NCI-H82 (cell line): ENCODE data around the gene PILRB.
"Not testable (repeated sequence)": the region's sequence is repeated elsewhere in the genome, so short reads cannot be mapped to it uniquely, and the experiment has no call there.

ENCODE experiments used
- DNase-seq: peaks from one replicate; lab custom pipeline; 2025; lab: John Stamatoyannopoulos, UW

PILRB gene

DNA sequence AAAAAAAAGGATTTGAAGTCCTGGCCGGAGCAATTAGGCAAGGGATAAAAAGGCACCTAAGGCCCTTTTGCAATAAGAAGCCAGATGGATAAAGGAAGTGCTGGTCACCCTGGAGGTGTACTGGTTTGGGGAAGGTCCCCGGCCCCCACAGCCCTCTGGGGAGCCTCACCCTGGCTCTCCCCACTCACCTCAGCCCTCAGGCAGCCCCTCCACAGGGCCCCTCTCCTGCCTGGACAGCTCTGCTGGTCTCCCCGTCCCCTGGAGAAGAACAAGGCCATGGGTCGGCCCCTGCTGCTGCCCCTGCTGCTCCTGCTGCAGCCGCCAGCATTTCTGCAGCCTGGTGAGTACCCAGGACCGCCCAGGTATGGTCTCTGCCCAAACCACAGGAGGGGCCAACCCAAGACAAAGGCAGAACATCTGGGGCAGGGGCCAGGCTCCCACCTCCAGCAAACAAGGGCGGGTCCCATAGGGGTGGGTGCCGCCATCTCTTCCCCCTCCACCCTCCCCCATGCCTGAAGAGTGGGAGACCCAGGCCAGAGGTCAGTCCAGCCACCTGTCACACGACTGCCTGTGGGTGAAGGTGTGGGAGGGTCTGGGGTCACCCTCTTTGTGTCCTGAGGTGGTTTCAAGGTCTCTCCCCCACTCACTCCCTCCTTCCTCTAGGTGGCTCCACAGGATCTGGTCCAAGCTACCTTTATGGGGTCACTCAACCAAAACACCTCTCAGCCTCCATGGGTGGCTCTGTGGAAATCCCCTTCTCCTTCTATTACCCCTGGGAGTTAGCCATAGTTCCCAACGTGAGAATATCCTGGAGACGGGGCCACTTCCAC is at the start of gene PILRB:
Gene PILRB, plus strand, starts transcription at position 91 of the 830 bp plus-strand sequence. Its CDS starts 186 bp downstream, at position 277.
- DNase-seq = no peak

- not testable (repeated sequence) for DNase-seq
Observed at GRCh38 chr7:100318329-100318728, 39.6 kb upstream of the PILRB start.

- DNase-seq = not testable (repeated sequence)
Observed at GRCh38 chr7:100321648-100322047, 36.3 kb upstream of the PILRB start.

GRCh38 chr7:100324194-100324593 is 33.7 kb upstream of the PILRB start:
- DNase-seq = not testable (repeated sequence)

DNA sequence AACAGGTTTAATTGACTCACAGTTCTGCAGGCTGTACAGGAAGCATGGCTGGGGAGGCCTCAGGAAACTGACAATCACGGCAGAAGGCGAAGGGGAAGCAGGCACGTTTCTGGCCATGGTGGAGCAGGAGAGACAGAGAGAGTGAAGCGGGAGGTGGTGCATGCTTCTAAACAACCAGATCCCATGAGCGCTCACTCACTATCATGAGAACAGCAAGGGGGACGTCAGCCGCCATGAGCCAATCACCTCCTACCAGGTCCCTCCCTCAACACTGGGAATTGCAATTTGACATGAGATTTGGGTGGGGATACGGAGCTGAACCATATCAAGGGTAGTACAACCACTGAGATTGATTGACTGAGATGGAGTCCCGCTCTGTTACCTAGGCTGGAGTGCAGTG is 32.2 kb upstream of the PILRB start:
- DNase-seq = not testable (repeated sequence)

DNA sequence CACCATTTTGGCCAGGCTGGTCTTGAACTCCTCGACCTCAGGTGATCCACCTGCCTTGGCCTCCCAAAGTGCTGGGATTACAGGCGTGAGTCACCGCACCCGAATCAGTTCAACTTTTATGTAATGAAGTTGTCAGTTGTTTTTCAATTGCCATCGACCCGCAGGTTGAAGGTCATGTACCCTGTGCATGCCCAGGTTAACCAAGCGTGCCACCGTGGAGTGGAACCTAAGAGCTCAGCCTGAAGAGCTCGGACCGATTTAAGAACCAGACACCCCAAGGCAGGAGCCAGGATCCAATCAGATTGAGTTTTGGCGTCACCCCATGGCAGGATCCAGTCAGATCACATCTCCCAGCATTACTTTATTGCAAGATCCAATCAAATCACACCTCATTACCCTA is 31.0 kb upstream of the PILRB start:
- not testable (repeated sequence) for DNase-seq

DNA sequence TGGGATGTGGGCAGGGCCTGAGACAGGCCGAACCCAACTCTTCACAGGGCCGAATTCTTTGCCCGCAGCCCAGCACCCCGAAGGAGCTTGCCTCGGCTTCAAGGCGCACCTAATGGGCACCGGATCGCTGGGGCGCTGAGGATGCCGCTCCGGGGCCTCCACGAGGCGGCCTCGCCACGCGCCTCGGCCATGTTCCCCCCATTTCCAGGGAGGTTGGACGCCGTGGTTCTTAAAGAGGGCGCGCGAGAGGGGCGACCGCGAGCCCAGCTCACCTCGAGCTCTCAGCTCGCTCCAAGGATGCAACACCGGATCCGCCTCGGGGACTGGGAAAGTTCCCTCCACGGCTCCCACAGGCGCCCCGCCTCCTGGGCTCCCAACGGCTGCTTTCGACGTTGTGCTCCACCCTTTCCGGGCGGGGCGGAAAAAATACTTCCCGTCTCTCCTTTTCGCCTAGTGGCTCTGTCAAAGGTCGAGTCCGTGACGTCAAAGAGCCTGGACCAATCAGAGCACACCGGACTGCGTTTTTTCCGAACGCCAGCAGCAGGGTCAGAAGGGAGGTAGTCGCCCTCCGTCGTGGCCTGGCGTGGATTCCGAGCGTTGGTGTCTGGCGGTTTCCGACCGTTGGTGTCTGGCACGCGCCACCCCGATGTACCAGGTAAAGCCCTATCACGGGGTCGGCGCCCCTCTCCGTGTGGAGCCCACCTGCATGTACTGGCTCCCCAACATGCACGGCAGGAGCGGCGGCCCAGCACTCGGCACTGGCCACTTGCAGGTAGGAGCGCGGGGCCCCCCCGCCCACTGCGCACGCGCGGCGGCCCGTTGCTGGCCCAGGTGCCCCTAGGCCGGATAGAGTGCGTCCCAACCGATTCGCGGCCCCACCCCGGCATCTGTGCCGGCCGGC is 22.1 kb upstream of the PILRB start:
- DNase-seq = peak; percentile 96

DNA sequence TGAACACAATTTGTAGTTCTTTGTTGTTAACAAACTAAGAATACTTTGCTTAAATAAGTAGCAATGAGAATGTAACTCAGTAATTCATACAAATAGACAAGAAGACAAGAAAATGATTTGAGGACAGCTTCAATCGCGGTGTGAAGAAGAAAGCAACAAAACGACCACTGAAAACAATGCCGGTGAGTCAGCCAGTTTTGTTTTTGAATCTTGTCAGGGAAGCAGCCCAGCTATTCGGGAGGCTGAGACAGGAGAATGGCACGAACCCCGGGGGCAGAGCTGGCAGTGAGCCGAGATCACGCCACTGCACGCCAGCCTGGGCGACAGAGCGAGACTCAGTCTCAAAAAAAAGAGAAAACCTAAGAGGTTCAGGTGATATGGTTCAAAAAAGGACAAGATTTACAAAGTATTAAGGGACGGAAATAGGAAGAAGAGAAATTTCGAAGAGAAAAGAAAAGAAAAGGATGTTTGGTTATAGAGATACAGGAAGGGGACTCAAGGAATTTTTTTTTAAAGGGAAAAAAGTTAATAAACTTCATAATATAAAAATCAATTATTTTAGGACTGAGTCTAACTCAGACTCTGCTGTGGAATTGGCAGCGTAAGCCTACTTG is 19.7 kb upstream of the PILRB start:
- not testable (repeated sequence) for DNase-seq

GRCh38 chr7:100341286-100341685 is 16.6 kb upstream of the PILRB start:
- not testable (repeated sequence) for DNase-seq

GRCh38 chr7:100342765-100343164 is 15.2 kb upstream of the PILRB start:
- no peak for DNase-seq

GRCh38 chr7:100344124-100344559 is 13.8 kb upstream of the PILRB start:
- not testable (repeated sequence) for DNase-seq

DNA sequence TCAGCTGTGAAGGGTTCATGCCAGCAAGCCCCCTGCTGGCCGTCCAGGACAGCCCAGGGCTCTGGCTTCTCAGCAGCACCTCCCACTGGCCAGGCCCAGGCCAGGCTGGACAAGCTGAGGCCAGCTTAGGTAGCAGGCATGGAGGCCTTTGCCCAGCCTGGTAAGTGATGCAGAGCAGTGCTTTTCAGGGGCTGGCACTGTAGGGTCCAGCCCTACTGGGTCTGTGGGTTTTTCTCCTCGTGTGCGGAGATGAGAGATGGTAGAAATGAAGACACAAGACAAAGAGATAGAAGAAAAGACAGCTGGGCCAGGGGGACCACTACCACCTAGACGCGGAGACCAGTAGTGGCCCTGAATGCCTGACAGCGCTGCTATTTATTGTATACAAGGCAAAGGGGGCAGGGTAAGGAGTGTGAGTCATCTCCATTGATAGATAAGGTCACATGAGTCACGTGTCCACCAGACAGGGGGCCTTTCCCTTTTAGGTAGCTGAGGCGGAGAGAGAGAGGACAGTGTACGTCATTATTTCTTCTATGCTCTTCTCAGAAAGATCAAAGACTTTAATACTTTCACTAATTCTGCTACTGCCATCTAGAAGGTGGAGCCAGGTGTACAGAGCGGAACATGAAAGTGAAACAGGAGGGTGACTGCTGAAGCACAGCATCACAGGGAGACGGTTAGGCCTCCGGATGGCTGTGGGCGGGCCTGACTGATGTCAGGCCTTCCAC is 13.2 kb upstream of the PILRB start:
- peak; percentile 53 for DNase-seq

GRCh38 chr7:100345288-100345672 is 12.6 kb upstream of the PILRB start:
- peak; percentile 86 for DNase-seq

DNA sequence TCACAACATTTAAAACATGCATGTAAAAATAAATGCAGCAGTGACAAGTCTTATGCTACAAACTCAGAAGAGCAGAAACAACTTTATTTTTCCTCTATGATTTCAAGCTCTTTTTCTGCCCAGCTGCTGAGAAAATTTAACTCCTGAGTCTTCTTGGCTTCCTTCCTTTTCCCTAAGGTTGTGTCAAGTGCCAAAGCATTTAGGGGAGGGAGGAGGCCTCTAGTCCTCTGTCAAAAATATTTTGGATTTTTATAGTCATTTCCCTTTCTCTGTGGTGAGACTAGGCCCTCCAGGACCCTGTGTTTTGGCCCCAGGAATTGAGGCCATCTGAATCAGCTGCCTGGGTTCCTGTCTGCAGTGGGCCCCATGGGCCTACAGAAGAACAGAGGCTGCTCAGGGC is 11.0 kb upstream of the PILRB start:
- DNase-seq = no peak

DNA sequence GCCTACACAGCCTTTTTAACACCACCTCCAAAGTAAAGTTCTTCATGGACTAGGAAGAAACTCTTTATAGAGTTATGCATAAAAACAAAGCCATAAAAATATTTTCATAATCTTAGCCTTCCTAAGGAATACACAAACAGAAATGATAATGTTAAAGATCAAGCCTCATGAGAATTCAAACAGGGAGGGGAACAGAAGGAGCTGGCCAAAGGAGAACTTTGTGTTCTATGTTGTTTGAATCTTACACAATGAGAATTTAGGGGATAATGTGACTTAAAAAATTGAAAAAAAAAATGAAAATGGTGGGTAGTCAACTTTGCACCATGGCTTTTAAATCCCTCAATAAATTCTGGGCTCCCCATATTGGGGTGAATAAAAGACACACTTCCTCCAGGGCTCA is 9.1 kb upstream of the PILRB start:
- no peak for DNase-seq

- no peak for DNase-seq
Observed at GRCh38 chr7:100349757-100350156, 8.2 kb upstream of the PILRB start.

DNA sequence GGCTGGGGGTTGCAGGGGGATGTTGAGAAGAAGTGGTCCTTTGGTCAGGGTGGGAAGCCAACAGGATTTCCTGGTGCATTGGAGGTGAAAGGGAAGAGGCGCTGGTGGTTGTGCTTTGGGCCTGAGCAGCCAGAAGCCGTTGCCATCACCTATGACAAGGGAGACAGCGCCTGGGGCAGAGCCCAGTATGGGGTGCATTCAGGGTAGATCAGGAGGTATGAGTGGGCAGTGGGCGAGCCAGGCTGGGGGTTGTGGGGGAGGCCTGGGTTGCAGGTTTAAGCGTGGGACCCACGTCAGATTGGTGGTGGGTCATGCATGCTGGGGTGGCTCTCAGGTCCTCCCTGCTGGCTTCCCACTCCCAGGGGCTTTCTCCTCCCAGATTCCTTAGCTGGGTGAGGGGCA is 6.3 kb upstream of the PILRB start:
- no peak for DNase-seq

GRCh38 chr7:100352230-100352781 is 5.6 kb upstream of the PILRB start:
- not testable (repeated sequence) for DNase-seq

DNA sequence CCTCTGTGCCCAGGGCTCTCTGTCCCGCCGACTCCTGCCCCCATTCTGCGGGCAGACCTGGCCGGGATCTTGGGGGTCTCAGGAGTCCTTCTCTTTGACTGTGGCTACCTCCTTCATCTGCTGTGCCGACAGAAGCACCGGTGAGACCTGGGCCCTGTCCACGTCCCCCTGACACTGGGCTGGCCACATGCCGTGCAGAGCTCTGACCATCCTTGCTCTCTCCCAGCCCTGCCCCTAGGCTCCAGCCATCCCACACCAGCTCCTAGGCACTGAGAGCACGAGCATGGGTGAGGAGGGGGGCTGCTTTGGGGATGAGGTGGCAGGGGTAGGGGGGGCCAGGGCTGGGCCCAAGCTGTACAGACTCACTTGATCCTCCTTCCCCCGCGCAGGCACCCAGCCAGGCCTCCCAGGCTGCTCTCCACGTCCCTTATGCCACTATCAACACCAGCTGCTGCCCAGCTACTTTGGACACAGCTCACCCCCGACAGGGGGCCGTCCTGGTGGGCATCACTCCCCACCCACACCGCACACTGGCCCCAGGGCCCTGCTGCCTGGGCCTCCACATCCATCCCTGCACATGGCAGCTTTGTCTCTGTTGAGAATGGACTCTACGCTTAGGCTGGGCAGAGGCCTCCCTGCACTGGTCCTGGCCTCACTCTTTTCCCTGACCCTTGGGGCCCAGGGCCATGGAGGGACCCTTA is 4.8 kb upstream of the PILRB start:
- no peak for DNase-seq

DNA sequence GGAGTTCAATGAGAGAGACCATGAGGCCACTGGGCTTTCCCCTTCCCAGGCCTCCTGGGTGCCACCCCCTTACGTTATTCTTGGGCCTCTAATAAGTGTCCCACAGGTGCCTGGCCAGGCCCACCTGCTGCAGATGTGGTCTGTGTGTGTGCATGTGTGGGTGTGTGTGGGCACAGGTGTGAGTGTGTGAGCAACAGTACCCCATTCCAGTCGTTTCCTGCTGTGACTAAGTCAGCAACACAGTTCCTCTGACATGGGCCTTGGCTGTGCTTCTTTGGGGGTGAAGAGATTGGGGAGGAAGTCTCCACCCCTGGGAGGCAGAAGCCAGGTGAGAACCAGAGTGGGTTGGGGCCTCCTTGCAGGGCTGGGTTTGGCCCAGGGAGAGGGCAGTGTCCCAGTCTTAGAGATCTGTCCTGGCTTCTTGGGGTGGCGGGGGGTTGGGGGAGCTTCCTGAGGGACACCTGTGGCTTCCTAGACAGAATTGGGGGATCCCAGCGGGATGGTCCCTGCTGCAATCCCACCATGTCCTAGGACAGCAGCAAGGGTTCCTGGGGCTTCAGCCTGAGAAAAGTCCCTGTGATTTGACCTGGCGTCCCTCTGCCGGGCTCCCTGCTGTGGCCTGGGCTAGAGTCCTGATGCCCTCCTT is 4.1 kb upstream of the PILRB start:
- no peak for DNase-seq
